H7 (cell line): ENCODE data around the gene KANK2. TPM values are rescaled to one million over a fixed set of nuclear protein-coding genes. Genes with fewer than 3 reads are reported as not detected.
"Not testable (repeated sequence)": the region's sequence is repeated elsewhere in the genome, so short reads cannot be mapped to it uniquely, and the experiment has no call there.

ENCODE experiments used
- DNase-seq: peaks from one replicate; pipeline ENCODE4 v3.0.0; 2012
- H3K27me3 ChIP-seq: 2 replicates; pipeline ENCODE4 v1.6.0; 2011; ENCODE audit warnings: mild to moderate bottlenecking, low read length; ENCODE audit not compliant: control insufficient read depth, insufficient read depth
- H3K36me3 ChIP-seq: replicated peaks from 2 replicates; pipeline ENCODE4 v1.5.1; 2011; ENCODE audit warnings: low read length; ENCODE audit not compliant: control insufficient read depth, insufficient read depth
- H3K4me3 ChIP-seq: 2 replicates; pipeline ENCODE4 v1.5.1; 2011; ENCODE audit warnings: low read depth, mild to moderate bottlenecking, control low read depth, low read length, moderate library complexity; ENCODE audit not compliant: insufficient read depth
- total RNA-seq: library from RNA; depleted of rRNA; stranded (reverse); fragments of >200 nt; shearing (Covaris generic); gene quantifications from 2 replicates; pipeline ENCODE4 v1.2.3, GENCODE V29; 2014

KANK2 gene
- total RNA-seq, 1 experiment from 2014 or later = 41.8 TPM

- DNase-seq, H3K36me3 ChIP-seq, H3K4me3 ChIP-seq, H3K27me3 ChIP-seq: not testable (repeated sequence)
These were observed 57.3 kb downstream of the KANK2 start for GRCh38 chr19:11140023-11140538.

- Histone ChIP-seq H3K4me3 (no peak overlapping the region), H3K27me3 (no peaks in the 10 kb centered on the region), H3K36me3 (no peaks in the 10 kb centered on the region)
- DNase-seq = peak; percentile 82
These were observed 58.6 kb downstream of the KANK2 start for GRCh38 chr19:11138601-11139300.

GRCh38 chr19:11137542-11138384, 59.6 kb downstream of the KANK2 start:
- peak overlapping the region; percentile 40 for H3K4me3 ChIP-seq
- peaks cover 4% of the 10 kb centered on the region for H3K36me3 ChIP-seq
- DNase-seq = peak; percentile 94
- no peaks in the 10 kb centered on the region for H3K27me3 ChIP-seq

GRCh38 chr19:11136400-11137101, 60.8 kb downstream of the KANK2 start:
- DNase-seq = peak; percentile 50

GRCh38 chr19:11131471-11131870, 65.9 kb downstream of the KANK2 start:
- no peaks in the 10 kb centered on the region for H3K27me3 ChIP-seq
- peaks cover 52% of the 10 kb centered on the region for H3K36me3 ChIP-seq
- H3K4me3 ChIP-seq = no peak overlapping the region
- DNase-seq = peak; percentile 29

More at GRCh38 chr19:11136400-11137101, 60.8 kb downstream of the KANK2 start:
- no peak overlapping the region for H3K4me3 ChIP-seq
- H3K36me3 ChIP-seq = peaks cover 13% of the 10 kb centered on the region
- no peaks in the 10 kb centered on the region for H3K27me3 ChIP-seq

- peak; percentile 92 for DNase-seq
- Histone ChIP-seq H3K36me3 (peaks cover 57% of the 10 kb centered on the region), H3K4me3 (no peak overlapping the region), H3K27me3 (no peaks in the 10 kb centered on the region)
These were observed 66.4 kb downstream of the KANK2 start for GRCh38 chr19:11130824-11131455.

GRCh38 chr19:11127905-11128304, 69.4 kb downstream of the KANK2 start:
- peaks cover 68% of the 10 kb centered on the region for H3K36me3 ChIP-seq
- H3K4me3 ChIP-seq = no peak overlapping the region
- H3K27me3 ChIP-seq = no peaks in the 10 kb centered on the region
- DNase-seq = no peak

- Histone ChIP-seq H3K36me3 (peaks cover 59% of the 10 kb centered on the region), H3K27me3 (no peaks in the 10 kb centered on the region), H3K4me3 (no peak overlapping the region)
- peak; percentile 90 for DNase-seq
These were observed 71.2 kb downstream of the KANK2 start for GRCh38 chr19:11125994-11126685.

GRCh38 chr19:11124157-11124556, 73.2 kb downstream of the KANK2 start:
- not testable (repeated sequence) for H3K27me3 ChIP-seq, H3K4me3 ChIP-seq, DNase-seq
- H3K36me3 ChIP-seq = peaks cover 57% of the 10 kb centered on the region

GRCh38 chr19:11123114-11123513, 74.2 kb downstream of the KANK2 start:
- no peak overlapping the region for H3K4me3 ChIP-seq
- peaks cover 55% of the 10 kb centered on the region for H3K36me3 ChIP-seq
- no peaks in the 10 kb centered on the region for H3K27me3 ChIP-seq
- DNase-seq = no peak

GRCh38 chr19:11121963-11122362, 75.4 kb downstream of the KANK2 start:
- peaks cover 48% of the 10 kb centered on the region for H3K36me3 ChIP-seq
- not testable (repeated sequence) for DNase-seq

GRCh38 chr19:11116507-11116906, 80.8 kb downstream of the KANK2 start:
- Histone ChIP-seq H3K4me3 (no peak overlapping the region), H3K27me3 (no peaks in the 10 kb centered on the region), H3K36me3 (peaks cover 62% of the 10 kb centered on the region)
- peak; percentile 38 for DNase-seq

More at GRCh38 chr19:11121963-11122362, 75.4 kb downstream of the KANK2 start:
- not testable (repeated sequence) for H3K4me3 ChIP-seq, H3K27me3 ChIP-seq

- H3K27me3 ChIP-seq = no peaks in the 10 kb centered on the region
- H3K4me3 ChIP-seq = no peak overlapping the region
- DNase-seq = peak; percentile 38
- peaks cover 64% of the 10 kb centered on the region for H3K36me3 ChIP-seq
These were observed 81.4 kb downstream of the KANK2 start for GRCh38 chr19:11115895-11116446.
